Anterior cingulate cortex (tissue), 58 donors: ENCODE results near the gene AFAP1.

Experiments used
- DNase-seq, 58 donors: peaks; one replicate each; lab custom pipeline; 2025; lab: John Stamatoyannopoulos, UW

The AFAP1 gene

DNA sequence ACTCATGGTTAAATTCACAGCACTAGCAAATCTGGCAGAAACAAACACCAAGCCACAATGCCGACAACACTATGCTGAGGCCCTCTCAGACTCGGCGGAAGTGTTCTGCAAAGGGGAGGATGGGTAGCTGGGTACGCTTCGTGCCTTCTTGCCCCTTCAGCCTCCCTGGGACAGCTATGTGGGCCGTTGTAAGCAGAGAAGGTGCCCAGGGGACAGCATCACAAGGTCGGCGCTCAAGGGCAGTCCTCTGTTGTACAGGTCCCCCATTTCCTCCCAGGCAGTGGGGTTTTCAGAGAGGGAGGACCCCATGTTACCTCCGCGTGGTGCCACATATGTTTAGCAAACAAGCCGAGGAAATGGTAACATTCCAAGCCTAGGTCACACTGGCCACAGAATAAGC is 173.6 kb downstream of the AFAP1 start:
- no peak for DNase-seq

DNA sequence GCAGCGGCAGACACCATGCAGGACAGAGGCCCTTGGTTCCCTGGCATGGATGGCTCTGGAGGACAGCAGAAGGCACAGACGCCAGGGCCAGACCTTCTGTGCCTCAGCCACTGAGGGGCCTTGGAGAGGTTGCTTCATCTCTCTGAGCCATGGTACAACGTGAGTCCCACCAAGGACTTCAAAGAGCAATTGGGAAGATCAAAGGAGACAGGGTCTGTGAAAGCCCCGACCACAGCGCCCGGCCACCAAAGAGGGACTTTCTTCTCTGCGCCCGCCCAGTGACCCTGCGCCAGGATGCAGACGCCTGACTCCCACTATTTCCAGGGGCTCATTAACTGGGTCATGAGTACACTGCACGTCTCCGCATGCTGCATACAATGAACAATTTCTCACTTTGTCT is 174.0 kb downstream of the AFAP1 start:
- no peak for DNase-seq

DNA sequence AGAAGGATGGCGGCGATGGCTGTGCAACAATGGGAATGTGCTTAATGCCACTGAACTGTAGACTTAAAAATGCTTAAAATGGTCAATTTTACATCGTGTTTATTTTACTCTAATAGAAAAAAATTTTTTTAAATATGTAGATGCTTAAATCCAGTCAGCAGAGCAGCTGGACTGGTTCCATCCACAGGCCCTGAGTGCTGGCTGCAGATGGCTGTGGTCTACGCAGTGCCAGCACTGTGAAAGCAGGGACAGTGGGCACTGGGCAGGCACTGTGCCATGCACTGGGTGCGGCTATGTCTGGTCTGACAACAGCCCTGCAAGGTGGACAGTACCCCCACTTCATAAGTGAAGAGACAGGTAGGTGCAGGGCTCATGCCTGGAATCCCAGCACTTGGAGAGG is 175.2 kb downstream of the AFAP1 start:
- DNase-seq, result no peak

DNA sequence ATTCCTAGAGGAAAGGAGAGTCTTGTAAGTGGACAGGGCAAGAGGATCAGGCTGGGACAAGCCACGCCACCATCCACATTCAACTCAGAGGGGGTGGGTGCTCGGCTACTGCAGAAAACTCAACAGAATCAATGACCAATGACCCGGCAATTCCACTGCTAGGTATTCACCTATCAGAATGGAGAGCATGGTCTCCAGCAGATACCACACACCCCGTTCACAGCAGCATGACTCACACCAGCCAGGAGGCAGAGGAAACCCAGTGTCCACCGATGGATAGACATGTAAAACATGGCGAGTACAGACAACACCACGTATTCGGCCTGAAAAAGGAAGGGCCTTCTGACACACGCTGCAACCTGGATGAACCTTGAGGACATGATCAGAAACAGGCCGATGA is 175.9 kb downstream of the AFAP1 start:
- no peak for DNase-seq

DNA sequence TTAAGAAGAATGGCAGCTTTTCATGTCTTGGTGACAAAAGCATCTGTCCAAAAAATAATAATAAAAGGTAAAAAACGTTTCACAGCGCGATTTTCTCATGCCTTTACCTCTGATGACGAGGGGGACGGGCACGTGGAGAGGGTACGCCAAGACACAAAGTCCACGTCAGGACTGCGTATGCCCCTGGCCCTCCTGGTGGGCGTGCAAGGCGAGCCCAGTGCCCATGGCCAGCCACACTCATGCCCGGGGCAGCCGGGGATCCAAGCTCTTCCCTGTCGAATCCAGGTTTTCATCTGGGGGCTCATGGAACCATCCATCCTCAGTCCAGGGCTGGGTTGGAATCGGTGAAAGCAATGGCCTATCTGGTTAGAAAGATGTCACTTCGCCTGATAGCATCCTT is 176.6 kb downstream of the AFAP1 start:
- DNase-seq, result no peak

DNA sequence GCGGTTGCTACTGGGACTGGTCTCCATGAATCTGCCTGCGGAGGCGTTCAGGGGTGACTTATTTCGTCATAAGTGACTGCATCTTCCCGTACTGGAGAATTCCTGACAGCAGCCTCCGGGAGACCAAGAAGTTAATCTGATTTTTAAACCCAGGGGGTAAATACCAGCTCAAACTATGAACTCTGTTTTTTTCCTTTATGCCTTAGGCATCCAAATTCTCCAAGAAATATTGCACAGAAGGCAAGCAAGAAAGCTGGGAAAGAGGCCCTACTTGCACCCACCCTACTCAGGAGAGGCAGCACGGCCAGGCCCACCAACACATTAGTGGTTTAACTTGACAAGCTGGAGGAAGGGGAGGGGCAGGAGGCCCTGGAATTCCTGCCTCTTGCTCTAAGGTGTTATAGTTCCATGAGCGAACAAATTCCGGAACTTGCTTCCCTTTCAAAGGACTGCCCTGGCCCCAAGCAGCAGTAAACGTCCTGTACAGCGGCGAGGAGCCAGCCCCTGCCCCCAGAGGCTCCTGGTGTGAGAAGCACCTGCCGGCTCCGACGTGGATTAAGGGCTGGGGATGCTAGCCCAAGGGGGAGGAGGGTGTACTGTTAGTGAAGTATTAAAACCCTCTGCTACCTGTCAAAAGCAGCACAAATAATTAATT is 177.2 kb downstream of the AFAP1 start:
- no peak for DNase-seq

DNA sequence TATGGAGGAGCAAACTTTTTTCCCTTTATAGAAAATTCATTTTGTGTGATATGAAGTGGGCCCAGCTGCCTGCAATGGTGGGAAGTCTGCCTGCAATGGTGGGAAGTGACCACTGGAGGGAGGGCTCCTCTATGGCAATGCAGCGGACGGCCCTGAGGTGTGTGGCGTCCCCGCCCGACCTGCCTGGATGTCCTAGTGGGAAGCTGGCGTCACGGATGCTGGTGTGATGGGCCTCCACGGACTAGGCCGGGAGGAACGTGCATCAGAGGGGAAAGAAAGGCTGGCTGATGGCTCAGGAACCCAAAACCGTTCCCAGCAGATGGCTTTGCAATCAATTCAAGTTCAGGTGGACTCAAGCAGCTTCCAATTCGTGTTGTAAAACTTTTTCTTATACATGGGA is 177.9 kb downstream of the AFAP1 start:
- DNase-seq, result peak in 50 of 58 donors; percentile 6 to 81 (median 53)

DNA sequence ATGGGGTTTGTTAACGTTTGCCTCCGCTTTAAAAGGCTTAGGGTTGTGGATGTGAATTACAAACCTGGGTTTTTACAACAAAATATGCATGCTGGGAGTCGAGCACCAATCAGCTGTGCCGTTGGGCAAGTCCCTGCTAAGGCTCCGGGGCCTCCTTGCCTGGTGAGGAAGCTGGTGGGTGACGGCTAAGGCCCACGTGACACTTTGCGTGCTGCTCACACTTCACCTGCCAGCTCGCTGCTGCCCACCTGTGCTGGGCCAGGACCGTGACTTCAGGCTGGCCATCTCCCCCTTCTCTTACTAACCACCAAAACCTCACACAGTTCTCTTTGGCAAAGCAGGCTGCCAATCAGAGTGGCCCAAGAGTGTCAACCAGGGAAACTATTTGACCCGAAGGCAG is 178.3 kb downstream of the AFAP1 start:
- no peak for DNase-seq

DNA sequence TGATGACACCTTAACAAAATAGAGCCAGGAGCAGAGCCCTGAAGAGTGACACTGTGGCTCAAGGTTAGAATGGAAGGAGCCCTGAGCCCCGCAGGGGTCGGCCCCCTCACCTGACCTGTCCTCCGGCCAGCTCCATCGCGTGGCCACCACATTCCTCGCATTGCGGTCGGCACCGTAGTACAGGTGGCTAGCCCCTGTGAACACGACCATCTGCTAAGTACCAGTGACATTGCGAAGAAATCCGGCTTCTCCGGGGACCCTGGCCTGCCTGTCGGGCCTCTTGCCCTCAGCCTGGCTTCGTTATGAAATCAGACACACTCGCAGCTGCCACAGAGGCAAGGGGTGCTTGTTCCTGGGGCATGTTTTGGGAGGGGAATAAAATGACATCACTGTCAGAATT is 179.0 kb downstream of the AFAP1 start:
- no peak for DNase-seq

DNA sequence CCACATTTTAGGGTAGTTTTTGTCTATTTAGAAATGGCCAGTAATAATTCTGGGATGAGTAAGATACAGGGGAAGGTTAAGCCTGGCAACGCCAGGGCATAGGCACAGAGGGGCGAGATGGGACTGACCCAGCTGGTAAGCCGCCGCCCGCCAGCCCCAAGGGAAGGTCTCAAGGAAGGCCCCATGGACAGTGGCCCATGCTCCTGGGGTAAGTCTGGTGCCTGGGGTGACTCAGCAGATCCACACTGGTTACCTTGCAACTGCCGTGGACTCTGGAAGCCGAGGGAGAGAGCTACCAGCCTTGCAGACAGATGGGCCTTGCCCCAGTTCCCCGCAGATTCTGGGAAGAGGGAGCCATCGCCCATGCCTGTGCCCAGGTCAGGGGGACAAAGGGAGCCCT is 179.4 kb downstream of the AFAP1 start:
- DNase-seq, result no peak

DNA sequence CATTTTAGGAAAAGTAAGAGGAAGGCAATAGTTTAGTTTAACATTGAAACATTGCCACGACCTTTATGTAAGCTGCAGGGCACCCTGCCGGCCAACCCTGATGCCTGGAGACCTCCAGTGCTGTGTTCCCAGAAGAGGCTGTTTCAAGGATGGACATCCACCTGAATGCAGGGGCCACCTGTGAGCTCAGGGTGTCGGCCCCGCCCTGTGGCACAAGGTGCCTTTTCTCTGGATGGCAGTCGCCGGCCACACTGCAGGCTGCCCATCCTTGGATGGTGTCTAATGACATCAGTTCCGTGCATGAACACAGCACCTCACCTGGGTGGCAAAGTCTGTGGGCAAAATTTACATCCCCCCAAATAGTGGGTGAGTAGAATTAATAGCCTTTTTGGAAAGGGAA is 180.0 kb downstream of the AFAP1 start:
- DNase-seq, result no peak

DNA sequence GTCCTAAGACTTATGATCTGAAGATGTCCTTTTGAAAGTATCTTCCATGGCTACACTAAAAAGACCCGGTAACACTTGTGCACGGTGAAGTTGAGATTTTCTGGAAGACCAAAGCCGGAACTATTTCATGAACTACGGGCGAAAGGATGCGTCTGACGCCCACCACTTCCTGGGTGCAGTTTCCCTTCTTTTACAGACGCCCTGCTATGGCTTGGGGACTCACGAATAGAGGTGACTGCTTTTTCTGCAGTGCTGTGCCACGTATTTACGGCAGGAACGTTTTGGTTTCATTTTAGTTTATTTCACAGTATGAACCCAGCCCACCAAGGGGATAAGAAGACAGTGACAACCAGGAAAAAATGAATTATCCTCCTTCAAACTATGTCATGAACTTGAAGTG is 180.4 kb downstream of the AFAP1 start:
- no peak for DNase-seq

DNA sequence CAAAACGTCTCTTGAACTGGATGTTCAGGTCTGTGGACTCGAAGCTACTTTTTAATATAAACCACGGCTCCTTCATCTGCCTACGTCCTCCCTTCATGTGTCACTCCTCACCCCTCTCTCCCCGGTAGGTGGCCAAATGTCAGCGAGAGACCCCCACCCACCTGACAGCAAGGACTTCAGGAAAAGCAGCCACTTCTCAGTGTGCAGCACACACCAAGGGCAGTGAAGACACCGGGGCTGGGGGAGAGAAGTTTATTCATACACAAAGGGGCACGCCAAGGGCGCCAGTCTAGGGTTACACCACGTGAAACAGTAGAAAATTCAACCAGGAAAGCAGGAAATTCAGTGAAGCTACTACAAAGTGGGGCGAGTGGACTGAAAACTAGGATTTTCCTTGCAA is 181.2 kb downstream of the AFAP1 start:
- DNase-seq, result no peak

DNA sequence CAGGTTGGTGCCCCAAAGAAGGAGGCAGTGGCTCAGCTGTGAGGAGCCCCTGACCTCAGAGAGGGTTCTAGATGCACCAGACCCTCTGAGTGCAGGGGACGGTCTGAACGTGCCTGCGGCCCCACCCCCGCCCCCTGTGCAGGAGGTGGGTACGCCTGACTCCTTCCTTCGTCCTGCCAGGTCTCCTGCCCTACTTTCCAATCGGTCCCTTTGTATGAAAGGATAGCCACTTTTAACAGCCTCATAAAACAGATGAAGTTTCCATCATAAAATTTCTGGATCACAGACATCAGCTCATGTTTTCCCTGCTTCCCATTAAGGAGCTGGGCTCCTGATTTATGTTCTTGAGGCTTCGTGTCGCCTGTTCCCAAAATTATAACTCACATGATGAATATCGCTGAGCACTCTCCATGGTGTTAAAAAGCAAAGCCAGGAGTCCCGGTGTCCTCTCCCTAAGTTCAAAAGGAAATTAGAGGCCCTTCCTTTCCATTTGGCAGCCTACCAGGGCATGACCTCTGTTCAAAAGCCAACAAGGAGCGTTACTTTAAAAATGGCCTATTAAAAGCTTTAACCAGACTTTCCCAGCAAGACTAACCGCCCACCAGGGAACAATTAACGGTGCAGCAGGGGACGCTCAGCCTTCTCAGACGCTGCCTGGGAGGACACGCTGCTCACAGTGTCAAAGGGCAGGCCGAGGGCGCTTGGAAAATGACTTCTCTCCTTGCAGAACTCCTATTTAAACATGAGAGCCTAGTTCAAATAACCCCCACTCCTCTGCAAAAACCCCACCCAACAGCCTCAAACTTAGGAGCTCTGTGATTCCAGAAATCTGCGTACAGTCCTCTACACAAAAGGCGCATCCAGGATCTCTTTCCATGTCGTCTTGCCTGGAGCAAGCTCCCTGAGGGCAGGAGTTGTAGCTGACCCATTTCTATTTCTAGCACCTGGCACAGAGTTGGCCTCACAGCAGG is 181.9 kb downstream of the AFAP1 start:
- DNase-seq, result no peak

DNA sequence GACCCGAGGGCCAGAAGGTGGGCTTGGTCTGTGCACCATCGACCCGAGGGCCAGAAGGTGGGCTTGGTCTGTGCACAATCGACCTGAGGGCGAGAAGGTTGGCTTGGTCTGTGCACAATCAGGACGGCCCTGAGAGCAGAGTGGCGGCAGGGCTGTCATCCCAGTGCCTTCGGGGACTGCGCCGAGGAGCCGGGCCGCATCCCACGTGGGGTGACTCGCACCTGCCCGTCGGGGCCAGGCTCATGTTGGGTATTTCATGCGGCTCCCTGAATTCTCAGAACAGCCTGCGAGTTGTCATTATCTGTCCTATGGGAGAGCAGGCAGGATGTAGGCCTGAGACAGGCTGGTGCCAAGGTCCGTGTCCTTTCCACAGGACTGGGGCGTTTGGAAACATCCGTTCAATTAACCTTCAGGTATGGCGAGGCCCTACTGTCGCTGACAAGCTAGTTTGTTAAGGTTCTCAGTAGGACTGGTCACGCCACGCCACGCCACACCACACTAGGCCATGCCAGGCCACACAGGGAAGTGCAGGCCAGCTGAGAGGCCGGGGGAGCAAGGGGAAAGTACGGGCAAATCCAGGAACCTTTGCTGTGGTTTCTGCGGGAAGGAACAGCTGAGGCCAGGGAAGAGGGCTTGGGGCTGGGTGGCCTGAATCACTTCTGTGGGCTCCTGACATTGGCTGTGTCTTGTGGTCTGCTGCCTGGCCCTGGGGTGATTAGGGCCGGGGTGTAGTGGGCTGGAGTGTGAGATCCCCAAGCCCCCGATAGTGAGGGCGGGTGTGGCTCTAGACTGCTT is 182.9 kb downstream of the AFAP1 start:
- no peak for DNase-seq

DNA sequence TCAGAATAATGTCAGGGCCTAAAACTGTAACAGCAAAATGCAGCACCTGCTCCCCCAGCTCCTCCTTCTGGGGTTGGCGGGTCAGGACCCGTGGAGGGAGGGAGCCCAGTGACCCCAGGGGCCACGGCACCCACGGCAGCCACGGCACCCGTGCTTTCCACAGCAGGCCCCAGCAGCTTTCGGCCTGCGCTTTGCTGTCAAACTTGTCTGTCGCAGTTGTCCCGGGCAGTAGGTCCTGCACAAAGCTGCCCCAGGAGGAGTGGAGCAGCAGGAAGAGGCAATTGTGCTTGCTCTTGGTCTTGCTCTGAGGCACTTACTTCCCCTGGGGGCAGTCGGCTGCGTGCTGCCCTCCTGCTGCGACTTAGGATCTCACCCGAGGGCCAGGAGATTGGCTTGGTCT is 183.6 kb downstream of the AFAP1 start:
- DNase-seq, result no peak

DNA sequence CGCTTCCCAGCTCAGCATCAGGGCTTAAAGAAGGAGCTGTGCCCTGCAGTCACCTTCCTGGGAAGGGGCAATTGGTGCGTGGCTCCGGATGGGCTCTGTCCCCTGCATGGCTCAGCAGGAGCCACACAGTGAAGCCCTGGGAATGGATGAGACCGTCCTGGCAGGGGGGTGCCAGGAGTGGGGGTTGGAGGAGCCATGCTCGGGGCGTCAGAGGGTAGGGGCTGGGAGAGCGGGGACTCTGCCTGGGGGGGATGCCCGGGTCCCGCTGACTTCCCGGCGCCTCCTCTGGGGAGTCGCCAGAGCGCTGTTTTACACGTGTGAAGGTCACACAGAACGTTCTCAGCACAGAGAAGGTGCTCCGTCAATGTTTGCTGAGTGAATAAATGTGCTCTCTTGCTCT is 184.1 kb downstream of the AFAP1 start:
- no peak for DNase-seq

DNA sequence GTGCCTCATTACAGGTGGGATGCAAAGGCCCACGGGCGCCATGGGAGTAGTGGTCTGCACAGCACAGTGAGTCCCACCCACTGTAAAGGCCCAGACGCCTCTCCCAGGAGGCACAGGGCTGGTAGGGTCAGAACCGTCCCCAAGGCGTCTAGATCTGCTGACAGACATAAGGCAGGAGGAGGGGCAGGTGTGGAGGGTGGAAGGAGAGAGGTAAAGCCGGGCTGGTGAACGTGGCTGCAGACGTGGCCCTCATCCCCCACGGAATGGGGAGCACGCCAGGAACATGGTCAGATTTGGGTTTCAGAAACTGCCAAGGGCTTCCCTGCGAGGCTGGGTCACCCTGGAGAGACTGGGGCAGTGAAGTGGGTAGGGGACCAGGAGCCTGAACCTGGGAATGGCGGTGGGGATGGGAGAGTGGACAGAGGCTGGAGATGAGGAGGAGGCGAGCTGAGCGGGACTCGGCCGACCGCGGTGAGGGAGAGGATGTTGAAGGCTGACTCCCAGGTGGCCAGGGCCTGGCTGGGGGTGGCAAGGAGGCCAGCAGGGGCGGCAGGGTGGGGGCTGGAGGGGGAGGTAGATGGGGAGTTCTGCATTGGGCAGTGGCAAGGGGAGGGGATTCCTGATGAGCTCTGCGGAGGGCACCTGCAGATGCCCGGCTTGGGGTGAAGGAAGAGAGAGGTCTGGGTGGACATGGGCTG is 184.9 kb downstream of the AFAP1 start:
- DNase-seq, result no peak

DNA sequence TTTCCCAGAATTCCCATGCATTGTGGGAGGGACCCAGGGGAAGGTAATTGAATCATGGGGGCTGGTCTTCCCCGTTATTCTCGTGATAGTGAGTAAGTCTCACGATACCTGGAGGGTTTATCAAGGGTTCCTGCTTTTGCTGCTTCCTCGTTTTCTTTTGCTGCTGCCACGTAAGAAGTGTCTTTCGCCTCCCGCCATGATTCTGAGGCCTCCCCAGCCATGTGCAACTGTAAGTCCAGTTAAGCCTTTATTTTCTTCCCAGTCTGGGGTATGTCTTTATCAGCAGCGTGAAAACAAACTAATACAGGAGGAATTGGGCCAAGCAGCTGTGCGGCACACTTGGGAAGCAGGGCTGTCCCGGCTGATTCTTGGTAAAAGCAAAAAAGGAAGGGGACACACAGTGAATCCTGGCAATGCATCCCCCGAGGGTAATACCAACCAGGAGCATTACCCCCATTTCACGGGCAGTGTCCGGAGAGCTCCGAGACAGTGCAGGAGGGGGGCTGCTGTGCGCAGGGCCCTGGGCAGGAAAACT is 185.7 kb downstream of the AFAP1 start:
- DNase-seq, result no peak

DNA sequence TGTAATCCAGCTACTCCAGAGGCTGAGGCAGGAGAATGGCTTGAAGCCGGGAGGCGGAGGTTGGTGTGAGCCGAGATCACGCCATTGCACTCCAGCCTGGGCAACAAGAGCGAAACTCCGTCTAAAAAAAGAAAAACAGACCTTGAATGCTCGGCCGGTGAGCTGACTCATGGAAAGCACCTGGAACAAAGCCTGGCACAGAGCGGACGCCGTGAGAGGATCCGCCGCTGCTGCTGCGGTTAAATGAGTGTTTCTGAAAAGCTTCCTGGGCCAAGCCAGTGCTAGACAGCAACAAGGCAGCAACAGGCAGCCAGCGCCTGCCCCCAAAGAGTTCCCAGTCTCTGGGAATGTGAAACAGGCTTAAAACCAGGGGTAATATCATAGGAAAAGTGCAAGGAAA is 186.4 kb downstream of the AFAP1 start:
- no peak for DNase-seq
